Muscle layer of colon (tissue), 2 donors: ENCODE measurements around the gene SNX1.
A peak's percentile ranks its signal among the peaks of the same experiment; 100 is the strongest.

Experiments
- H3K27ac ChIP-seq: one replicate; pipeline ENCODE4 v1.7.0; 2013; ENCODE audit warnings: low read depth, mild to moderate bottlenecking, low read length, moderate library complexity
- H3K27me3 ChIP-seq, 2 donors: one replicate each; pipeline ENCODE4 v1.7.0; 2013; ENCODE audit warnings: low read length in 2 of 2, mild to moderate bottlenecking in 2 of 2; ENCODE audit not compliant: insufficient read depth in 2 of 2, control insufficient read depth in 1 of 2
- H3K36me3 ChIP-seq: one replicate; pipeline ENCODE4 v1.7.0; 2013; ENCODE audit warnings: mild to moderate bottlenecking, low read length; ENCODE audit not compliant: insufficient read depth
- H3K4me1 ChIP-seq: one replicate; pipeline ENCODE4 v1.7.0; 2013; ENCODE audit warnings: mild to moderate bottlenecking, low read length; ENCODE audit not compliant: insufficient read depth
- H3K4me3 ChIP-seq, 2 donors: one replicate each; pipeline ENCODE4 v1.7.0; 2013; ENCODE audit warnings: low read length in 2 of 2, low read depth in 1 of 2, mild to moderate bottlenecking in 1 of 2, moderate library complexity in 1 of 2
- H3K9ac ChIP-seq: one replicate; pipeline ENCODE4 v1.7.0; 2013; ENCODE audit warnings: low read length
- H3K9me3 ChIP-seq: one replicate; pipeline ENCODE4 v1.7.0; 2013; ENCODE audit warnings: mild to moderate bottlenecking, low read length
- donor health status: abdominal sarcoma.
- donor health status: Adenocarcinoma of cecum.

The SNX1 gene

DNA sequence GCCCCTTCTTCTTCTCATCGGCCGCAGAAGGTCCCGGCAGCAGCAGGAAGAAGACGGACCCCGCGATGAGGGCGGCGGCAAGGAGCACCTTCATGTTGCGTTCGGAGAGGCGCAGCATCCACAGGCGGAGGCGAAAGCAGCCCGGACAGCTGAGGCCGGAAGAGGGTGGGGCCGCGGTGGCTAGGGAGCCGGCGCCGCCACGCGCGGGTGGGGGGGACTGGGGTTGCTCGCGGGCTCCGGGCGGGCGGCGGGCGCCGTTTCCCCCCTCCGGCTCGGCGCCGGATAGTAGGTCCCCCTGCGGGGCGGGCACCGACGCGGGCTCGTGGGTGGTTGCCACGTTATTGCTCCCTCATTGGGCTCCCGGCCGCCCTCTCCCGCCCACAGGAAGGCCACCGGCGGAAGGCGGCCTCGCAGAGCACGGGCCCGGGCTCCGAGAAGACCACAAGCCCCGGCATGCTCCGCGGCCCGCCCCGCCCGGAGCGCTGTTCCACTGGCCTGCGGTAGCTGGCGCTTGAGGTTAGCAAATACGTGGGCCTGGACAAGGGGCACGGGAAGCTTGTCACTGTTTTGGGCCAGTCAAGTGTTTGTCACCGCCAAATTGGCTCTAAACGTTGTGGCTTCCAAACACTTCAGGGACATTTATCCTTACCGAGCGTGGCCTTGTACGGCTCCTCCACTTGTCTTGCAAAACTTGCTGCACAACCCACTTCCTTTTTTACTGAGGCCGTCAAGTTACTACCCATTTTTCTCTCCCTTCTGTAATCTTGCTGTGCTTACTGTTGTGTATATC is 67.3 kb downstream of the SNX1 start, which contains the start of gene PPIB:
TSS of gene PPIB (minus strand) at position 154 of the 790 bp plus-strand sequence. CDS start at position 118, 36 bp downstream.
- H3K36me3 ChIP-seq: peaks cover 27% of the 10 kb centered on the region
- peaks cover 29% of the 10 kb centered on the region for H3K4me1 ChIP-seq
- H3K9ac ChIP-seq: peak within 1 kb of the TSS; percentile 50
- H3K9me3 ChIP-seq: no peaks in the 10 kb centered on the region
- H3K27ac ChIP-seq: peak within 1 kb of the TSS; percentile 88
- H3K27me3 ChIP-seq: no peaks in the 10 kb centered on the region
- peak within 1 kb of the TSS; percentile 75 to 88 for H3K4me3 ChIP-seq

DNA sequence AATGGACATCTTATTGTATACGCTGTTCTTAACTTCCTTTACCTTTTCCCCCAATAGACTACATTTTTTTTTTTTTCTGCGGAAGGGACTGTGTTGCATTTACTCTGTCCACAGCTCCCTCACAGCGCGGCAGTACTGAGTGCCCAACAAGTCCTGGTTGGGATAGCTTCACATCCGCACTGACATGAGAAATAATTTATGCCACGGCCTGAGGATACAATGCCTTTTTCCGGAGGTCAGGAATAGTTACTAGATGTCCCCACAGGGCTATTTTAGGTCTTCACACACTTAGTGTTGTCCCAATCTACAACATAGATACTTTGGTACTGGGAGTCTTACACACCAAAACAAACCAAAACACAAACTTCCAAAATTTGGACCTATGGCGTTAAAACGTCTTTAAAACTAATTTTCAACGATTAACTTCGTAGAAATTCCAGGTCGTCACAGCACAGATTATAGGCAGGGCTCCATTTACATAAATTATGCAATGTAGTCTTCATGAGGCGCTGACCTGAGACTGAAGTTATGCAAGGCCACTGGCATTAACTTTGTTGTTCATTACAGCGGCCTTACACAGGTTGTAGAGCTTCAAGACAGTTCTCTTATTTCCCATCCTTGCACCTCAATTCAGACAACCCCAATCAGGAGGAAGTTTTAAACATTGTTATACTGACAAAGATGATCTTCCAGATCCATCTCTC is 68.0 kb downstream of the SNX1 start:
- H3K9ac ChIP-seq: peak overlapping the region; percentile 25
- peaks cover 26% of the 10 kb centered on the region for H3K4me1 ChIP-seq
- H3K27me3 ChIP-seq: no peaks in the 10 kb centered on the region
- peaks cover 19% of the 10 kb centered on the region for H3K36me3 ChIP-seq
- no peaks in the 10 kb centered on the region for H3K9me3 ChIP-seq
- H3K4me3 ChIP-seq: peak overlapping the region; percentile 42 to 62
- peak overlapping the region; percentile 87 for H3K27ac ChIP-seq

DNA sequence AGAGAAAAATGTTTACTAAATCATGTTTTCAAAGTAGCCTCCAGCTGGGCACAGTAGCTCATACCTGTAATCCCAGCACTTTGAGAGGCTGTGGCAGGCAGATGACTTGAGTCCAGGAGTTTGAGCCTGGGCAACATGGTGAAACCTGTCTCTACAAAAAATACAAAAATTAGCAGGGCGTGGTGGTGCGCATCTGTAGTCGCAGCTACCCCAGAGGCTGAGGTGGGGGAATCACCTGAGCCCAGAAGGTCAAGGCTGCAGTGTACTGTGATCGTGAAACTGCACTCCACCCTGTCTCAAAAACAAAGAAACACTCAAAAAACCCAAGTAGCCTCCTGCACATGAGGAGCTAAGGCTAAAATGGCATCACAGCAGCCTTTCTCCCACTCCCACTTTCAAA is 68.7 kb downstream of the SNX1 start:
- H3K9me3 ChIP-seq: no peaks in the 10 kb centered on the region
- no peak overlapping the region for H3K9ac ChIP-seq
- H3K27ac ChIP-seq: no peak overlapping the region
- peaks cover 13% of the 10 kb centered on the region for H3K36me3 ChIP-seq
- no peak overlapping the region for H3K4me3 ChIP-seq
- H3K4me1 ChIP-seq: peaks cover 25% of the 10 kb centered on the region
- H3K27me3 ChIP-seq: no peaks in the 10 kb centered on the region

DNA sequence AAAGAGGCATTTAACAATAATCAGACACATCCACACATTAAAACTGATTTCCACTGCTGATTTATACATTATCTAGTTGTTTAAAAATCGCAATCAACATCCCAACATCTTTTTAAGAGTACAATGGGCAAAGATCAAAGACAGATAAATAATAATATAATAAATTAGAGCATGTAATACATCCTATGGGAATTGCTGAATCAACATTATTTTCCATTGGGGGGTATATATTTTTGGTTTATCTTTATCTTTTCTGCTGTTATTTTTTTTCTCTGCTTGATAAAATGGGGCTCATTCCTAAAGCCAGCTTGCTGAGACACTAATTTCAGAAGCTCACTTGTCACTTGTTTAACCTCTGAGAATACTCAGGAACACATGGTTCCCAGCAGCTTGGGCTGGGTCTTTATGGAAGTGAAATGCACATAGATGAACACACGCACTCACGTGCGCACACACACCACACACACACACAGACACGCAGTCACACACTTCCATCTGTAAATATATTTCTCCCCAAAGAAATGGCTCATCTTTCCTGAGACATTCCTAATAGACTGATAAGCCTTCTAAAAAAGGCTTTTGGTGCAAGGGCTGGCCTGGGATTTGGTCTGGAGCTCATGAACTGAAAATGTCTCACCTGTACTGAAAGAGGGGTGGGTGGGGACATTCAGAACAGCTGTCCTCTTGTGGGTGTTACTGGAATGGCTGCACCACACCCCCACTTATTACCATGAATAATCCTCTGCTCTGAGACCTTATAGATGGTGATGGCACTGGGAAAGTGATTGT is 70.5 kb downstream of the SNX1 start:
- Histone ChIP-seq H3K9me3 (no peaks in the 10 kb centered on the region), H3K27ac (no peak overlapping the region), H3K27me3 (no peaks in the 10 kb centered on the region), H3K4me3 (no peak overlapping the region), H3K36me3 (peaks cover 9% of the 10 kb centered on the region), H3K4me1 (peaks cover 16% of the 10 kb centered on the region), H3K9ac (no peak overlapping the region)

DNA sequence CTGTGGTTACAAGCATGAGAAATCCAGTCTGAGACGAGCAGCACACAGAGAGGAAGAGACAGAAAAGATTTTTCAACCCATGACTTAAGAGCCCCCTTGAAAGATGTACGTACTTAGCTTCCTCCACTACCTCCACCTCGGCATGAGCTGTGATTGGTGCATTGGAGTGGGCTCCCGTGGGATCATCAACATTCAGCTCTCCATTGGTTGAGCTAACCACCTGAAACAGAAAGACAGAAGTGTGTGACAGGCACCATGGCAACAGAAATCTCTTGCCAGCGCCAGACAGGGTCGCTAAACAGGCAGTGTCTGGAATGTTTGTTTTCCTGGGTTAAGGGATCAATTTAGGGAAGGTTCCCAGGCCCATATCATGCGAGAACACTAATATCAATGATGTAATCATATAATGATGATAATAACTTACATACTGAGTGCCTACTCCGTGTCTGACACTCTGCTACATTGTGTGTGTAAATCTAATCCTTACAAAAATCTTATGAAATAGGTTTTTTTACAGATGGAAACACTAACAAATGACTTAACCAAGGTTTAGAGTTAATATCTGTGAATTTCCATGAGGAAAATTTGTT is 84.5 kb downstream of the SNX1 start:
- H3K9me3 ChIP-seq: no peaks in the 10 kb centered on the region
- H3K27me3 ChIP-seq: no peaks in the 10 kb centered on the region
- peaks cover 27% of the 10 kb centered on the region for H3K36me3 ChIP-seq
- H3K9ac ChIP-seq: no peak overlapping the region
- no peaks in the 10 kb centered on the region for H3K4me1 ChIP-seq
- no peak overlapping the region for H3K4me3 ChIP-seq
- H3K27ac ChIP-seq: no peak overlapping the region

DNA sequence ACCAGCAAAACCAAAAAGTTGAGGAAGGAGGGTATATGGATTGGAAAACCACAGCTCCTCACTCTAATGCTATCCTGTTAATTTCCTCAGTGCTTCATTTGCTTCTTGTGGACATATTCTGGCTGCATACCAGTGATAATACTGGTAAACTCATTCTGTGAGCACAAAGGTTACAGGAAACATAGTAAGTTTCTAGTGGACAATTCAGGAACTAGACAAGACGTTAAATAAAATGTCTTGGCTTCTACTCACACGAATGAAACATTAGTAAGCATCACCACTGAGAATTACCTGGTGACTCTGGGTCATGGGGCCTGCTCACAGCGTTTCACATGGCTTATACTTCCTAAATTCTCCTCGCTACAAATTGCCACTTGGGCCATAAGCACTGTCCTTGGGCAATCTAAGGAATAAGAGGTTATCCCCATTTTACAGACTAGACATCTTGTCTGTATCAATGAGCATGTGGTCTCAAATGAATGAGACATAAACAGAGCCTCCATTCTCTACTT is 87.1 kb downstream of the SNX1 start:
- no peak overlapping the region for H3K9ac ChIP-seq

DNA sequence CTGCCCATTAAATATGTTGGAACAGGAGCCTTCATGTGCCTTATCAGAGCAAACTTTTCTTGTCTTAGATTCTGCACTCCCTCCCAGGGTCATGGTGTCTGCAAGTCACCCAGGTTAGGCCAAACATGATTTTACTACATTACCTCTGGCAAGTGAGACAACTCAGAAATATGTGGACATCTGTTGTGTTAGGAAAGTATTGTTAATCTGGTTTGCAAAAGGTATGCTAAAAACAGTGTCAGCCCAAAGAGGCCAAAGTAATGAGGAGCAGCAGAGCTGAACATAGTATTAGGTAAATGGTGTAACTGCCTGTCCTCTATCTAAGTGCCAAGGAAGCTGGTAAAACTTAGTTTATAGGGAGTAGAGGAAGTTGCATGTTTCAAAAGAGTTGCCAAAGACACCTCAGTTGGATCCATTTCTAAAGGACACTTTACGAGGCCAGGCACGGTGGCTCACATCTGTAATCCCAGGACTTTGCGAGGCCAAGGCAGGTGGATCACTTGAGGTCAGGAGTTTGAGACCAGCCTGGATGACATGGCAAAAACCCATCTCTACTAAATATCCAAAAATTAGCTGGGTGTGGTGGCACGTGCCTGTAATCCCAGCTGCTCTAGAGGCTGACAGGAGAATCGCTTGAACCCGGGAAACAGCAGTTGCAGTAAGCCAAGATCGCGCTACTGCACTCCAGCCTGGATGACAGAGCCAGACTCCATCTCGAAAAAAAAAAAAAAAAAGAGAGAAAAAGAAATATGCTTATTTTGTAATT is 89.5 kb downstream of the SNX1 start:
- peaks cover 12% of the 10 kb centered on the region for H3K36me3 ChIP-seq
- H3K4me1 ChIP-seq: no peaks in the 10 kb centered on the region
- no peaks in the 10 kb centered on the region for H3K9me3 ChIP-seq

More for the DNA sequence above, 87.1 kb downstream of the SNX1 start:
- Histone ChIP-seq H3K9me3 (no peaks in the 10 kb centered on the region), H3K4me3 (no peak overlapping the region), H3K4me1 (no peaks in the 10 kb centered on the region), H3K27ac (no peak overlapping the region), H3K36me3 (peaks cover 26% of the 10 kb centered on the region), H3K27me3 (no peaks in the 10 kb centered on the region)

DNA sequence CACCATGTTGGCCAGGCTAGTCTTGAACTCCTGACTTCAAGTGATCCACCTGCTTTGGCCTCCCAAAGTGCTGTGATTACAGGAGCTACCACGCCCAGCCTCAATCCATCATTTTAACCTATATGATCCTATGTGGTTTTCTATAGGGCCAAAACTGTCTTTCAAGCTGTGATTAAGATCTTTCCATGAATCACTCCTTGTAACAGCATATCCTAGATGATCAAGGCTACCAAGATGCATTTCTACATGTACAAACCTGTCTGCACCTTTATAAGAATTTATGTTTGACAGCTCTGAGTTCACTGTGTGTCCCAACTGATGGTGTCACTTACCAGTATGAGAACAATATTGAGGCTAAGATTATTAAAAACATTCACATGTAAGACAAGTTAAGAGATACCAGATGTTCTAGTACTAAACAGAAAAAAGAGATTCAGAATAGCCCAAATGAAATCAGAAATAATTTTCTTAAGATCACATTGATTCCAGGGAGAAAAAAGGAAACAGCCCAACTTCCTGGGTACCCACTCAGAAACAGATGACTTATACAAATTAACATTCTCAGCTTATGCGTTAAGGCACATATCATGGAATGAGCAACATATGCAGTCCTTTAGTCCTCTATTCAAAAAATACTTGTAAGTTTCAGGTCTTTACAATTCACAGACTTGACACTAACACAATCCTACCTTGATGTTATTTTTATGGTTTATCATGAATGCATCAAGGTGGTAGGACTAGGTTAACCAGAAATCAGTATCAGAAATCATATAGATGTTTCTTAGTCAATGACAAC is 91.8 kb downstream of the SNX1 start:
- Histone ChIP-seq H3K9me3 (no peaks in the 10 kb centered on the region), H3K4me1 (no peaks in the 10 kb centered on the region), H3K9ac (no peak overlapping the region), H3K27ac (no peak overlapping the region), H3K27me3 (no peaks in the 10 kb centered on the region), H3K36me3 (peaks cover 16% of the 10 kb centered on the region), H3K4me3 (no peak overlapping the region)

More for the DNA sequence above, 89.5 kb downstream of the SNX1 start:
- no peak overlapping the region for H3K4me3 ChIP-seq
- H3K9ac ChIP-seq: no peak overlapping the region
- H3K27me3 ChIP-seq: no peaks in the 10 kb centered on the region
- no peak overlapping the region for H3K27ac ChIP-seq
